BE2C (cell line): Measurements from ENCODE around the gene MYL6. TPM values are rescaled to one million over a fixed set of nuclear protein-coding genes. Genes with fewer than 3 reads are reported as not detected.
A peak's percentile ranks its signal among the peaks of the same experiment; 100 is the strongest.
"Not testable (repeated sequence)": the region's sequence is repeated elsewhere in the genome, so short reads cannot be mapped to it uniquely, and the experiment has no call there.

Source experiments
- DNase-seq: peaks from one replicate; pipeline ENCODE4 v3.0.0-alpha.2; 2020
- H3K27me3 ChIP-seq: fragments of 250-450 bp; sonication (Bioruptor Pico); 2 replicates; pipeline ENCODE4 v1.5.1; 2020; ENCODE audit warnings: mild to moderate bottlenecking
- H3K36me3 ChIP-seq: fragments of 250-450 bp; sonication (Bioruptor Pico); 2 replicates; pipeline ENCODE4 v1.5.1; 2020; ENCODE audit warnings: mild to moderate bottlenecking
- H3K4me1 ChIP-seq: fragments of 250-450 bp; sonication (Bioruptor Pico); 2 replicates; pipeline ENCODE4 v1.5.1; 2020
- H3K4me3 ChIP-seq: 2 replicates; pipeline ENCODE4 v1.5.1; 2011; ENCODE audit warnings: low read depth, low read length
- H3K9me3 ChIP-seq: fragments of 250-450 bp; sonication (Bioruptor Pico); 2 replicates; pipeline ENCODE4 v1.5.1; 2020
- polyA plus RNA-seq: library from polyadenylated mRNA; unstranded; fragments of >200 nt; gene quantifications from one replicate; pipeline ENCODE4 v1.2.1, GENCODE V29; 2012; ENCODE audit warnings: low read depth, missing spikeins; ENCODE audit not compliant: insufficient read length, insufficient read depth
- TF ChIP-seq, protein P1 (sequence below): IDR thresholded peaks from 2 replicates; pipeline ENCODE4 v1.5.1; 2012; ENCODE audit warnings: mild to moderate bottlenecking, low read depth, low read length

Gene MYL6
- 1,641 TPM for polyA plus RNA-seq

DNA sequence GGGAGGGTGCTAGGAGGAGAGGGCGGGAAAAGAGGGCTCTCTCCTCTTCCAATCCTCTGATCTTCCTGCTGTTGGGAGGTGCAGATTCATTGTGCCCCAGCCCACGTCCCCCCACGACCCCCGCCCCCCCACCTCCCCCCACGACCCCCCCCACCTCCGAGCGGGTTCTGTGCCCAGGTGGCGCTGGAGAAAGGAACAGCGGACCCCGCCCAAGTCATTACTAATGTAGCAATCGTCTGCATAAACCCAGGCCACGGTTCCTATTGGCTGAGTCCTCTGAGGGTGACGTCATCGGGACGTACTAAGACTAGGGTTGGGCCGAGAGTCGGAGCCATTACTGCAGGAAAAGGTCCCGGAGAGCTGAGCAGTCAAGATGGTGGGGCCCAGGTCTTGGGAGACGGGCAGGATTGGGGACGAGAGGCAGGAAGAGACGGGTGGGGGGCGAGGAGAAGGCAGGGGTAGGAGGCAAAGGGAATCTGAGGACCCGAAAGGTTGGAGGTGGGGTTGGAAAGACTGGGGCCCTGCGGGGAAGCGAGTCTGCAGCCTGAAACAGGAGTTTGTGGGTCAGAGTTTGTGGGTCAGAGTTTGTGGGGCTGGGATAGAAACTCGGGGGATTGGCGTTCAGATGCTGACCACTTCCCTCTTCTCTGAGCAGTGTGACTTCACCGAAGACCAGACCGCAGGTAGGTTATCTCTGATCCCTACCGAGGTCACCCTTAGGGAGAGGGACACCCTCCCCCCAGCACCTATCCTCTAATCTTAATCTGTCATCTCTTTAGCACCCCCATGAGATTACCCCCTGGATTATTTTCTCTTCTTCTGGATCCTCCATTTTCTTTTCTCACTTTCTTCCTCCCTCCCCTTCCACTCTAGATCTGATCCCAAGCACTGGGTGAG lies at the start of gene MYL6:
TSS of gene MYL6 (plus strand) at position 331 of the 897 bp plus-strand sequence. CDS start at position 374, 43 bp downstream.
- Histone ChIP-seq H3K9me3 (no peaks in the 10 kb centered on the region), H3K27me3 (no peaks in the 10 kb centered on the region), H3K36me3 (peaks cover 44% of the 10 kb centered on the region), H3K4me3 (peak within 1 kb of the TSS; percentile 92), H3K4me1 (no peaks in the 10 kb centered on the region; the same call in 1 of the 2 replicates)
- peak; percentile 96 for DNase-seq
- TF ChIP-seq, protein P1, sequence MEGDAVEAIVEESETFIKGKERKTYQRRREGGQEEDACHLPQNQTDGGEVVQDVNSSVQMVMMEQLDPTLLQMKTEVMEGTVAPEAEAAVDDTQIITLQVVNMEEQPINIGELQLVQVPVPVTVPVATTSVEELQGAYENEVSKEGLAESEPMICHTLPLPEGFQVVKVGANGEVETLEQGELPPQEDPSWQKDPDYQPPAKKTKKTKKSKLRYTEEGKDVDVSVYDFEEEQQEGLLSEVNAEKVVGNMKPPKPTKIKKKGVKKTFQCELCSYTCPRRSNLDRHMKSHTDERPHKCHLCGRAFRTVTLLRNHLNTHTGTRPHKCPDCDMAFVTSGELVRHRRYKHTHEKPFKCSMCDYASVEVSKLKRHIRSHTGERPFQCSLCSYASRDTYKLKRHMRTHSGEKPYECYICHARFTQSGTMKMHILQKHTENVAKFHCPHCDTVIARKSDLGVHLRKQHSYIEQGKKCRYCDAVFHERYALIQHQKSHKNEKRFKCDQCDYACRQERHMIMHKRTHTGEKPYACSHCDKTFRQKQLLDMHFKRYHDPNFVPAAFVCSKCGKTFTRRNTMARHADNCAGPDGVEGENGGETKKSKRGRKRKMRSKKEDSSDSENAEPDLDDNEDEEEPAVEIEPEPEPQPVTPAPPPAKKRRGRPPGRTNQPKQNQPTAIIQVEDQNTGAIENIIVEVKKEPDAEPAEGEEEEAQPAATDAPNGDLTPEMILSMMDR = no peak

DNA sequence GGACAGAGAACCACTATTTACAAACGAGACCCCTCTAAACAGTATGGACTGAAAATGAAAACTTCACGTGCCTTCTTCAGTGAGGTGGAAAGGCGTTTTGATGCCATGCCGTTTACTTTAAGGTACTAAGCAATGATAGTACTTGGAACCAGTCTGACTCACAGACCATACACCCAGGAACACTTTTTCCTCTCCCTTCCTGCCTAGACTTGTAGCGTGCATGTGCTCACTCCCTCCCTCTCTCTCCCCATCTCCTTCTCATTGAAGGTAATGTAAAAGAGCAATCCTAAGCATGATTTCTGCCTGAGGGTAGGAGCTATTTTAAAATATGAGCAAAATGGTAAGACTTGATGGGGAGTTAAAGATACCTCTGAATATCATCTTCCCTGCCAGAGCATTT lies 47.6 kb upstream of the MYL6 start:
- no peak for DNase-seq
- Histone ChIP-seq H3K4me1 (peaks cover 5% of the 10 kb centered on the region; the same call in 1 of the 2 replicates), H3K9me3 (no peaks in the 10 kb centered on the region), H3K27me3 (no peaks in the 10 kb centered on the region), H3K36me3 (peaks cover 71% of the 10 kb centered on the region), H3K4me3 (no peak overlapping the region)
- TF ChIP-seq, protein P1 = no peak

DNA sequence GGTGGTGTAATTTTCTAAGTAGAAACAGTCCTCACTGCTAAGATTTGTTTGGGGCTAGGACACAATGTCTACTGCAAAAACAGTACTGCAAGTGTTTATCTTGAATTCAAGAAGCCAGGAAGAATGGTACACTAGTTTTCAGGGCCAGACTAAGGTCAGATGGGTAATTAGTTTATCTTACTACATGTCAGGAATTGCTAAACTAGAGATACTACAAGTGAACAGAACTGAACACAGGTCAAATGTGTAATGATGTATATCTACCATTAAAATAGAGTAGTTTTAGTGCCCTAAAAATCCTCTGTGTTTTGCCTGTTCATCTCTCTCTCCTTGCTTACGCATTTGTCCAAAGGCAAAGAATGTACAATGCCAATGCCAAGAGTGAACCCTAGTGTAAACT lies 44.1 kb upstream of the MYL6 start:
- no peaks in the 10 kb centered on the region for H3K9me3 ChIP-seq
- TF ChIP-seq, protein P1 = no peak
- H3K27me3 ChIP-seq = no peaks in the 10 kb centered on the region
- DNase-seq = no peak
- no peak overlapping the region for H3K4me3 ChIP-seq
- peaks cover 8% of the 10 kb centered on the region for H3K4me1 ChIP-seq
- H3K36me3 ChIP-seq = peaks cover 44% of the 10 kb centered on the region

DNA sequence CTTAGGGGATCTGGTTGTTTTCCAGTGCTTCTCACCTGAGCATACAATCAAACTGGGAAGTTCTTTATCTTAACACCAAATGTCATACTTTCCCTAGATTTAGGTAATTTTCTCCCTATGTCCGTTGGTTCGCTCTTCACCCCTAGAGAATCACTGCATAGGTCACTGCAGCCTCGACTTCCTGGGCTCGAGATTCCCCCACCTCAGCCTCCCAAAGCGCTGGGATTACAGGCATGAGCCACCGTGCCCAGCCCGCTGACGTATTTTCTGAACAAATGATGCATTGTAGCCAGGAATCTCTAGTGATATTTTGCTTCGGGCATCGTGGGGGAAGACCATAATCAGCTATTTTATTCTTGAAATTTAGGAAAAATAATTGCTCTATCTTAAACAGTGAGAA lies 42.8 kb upstream of the MYL6 start:
- Histone ChIP-seq H3K36me3 (peaks cover 31% of the 10 kb centered on the region), H3K27me3 (no peaks in the 10 kb centered on the region), H3K4me3 (peak overlapping the region; percentile 96), H3K4me1 (peaks cover 11% of the 10 kb centered on the region), H3K9me3 (no peaks in the 10 kb centered on the region)
- TF ChIP-seq, protein P1 = no peak
- DNase-seq = no peak

DNA sequence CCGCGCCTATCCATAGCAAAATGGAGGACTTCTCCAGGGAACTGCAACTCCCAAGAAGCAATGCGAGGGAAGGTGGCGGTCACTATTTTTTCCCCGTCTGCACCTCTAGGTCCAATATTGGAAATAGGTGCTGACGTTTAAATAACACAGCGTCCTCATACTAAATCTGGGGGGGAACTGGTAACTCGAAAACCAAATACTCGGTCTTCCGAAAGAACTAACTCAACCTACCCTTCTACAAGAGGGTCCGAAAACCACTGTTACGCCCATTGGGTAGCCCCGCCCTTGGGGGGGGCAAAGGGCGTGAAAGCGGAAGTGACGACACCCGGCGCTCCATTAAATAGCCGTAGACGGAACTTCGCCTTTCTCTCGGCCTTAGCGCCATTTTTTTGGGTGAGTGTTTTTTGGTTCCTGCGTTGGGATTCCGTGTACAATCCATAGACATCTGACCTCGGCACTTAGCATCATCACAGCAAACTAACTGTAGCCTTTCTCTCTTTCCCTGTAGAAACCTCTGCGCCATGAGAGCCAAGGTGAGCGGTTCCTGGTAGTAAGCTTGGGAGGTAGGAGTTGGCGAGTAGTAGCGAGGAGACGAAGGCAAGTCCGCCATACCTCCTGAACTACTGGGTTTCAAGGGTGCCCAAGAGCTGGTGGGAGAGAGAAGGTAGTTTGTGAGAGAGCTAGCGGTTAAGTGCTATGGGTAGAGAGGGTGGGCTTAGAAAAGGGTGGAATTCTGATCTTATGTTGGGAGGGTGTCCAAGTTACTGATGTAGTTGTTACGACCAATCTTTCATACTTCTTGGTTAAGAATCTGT lies 41.7 kb upstream of the MYL6 start, which contains the start of gene RPL41:
TSS of gene RPL41 (plus strand) at position 367 of the 815 bp plus-strand sequence.
- Histone ChIP-seq H3K36me3 (peaks cover 21% of the 10 kb centered on the region), H3K4me1 (peaks cover 11% of the 10 kb centered on the region), H3K27me3 (no peaks in the 10 kb centered on the region), H3K9me3 (no peaks in the 10 kb centered on the region), H3K4me3 (peak within 1 kb of the TSS; percentile 96)
- peak; percentile 93 for DNase-seq
- TF ChIP-seq, protein P1 = no peak

DNA sequence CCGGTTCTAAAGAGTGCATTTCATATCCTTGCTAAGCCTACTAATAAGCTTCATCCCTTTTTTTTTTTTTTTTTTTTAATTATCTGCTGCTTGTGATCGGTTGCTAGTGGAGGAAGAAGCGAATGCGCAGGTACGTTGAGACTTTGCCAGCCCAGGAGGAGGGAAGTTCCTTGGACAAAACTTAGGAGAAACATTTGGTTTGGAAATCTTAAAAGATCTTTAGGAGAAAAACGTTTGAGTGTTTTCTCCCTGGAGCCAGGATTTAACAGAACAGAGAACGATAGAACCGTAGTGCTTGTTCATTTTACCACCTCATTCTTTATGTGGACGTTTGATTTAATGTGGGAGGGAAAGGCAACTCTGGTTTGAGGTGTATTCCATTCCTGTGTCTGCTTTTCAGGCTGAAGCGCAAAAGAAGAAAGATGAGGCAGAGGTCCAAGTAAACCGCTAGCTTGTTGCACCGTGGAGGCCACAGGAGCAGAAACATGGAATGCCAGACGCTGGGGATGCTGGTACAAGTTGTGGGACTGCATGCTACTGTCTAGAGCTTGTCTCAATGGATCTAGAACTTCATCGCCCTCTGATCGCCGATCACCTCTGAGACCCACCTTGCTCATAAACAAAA lies 41.0 kb upstream of the MYL6 start:
- peaks cover 11% of the 10 kb centered on the region for H3K4me1 ChIP-seq
- peak overlapping the region; percentile 96 for H3K4me3 ChIP-seq
- peaks cover 15% of the 10 kb centered on the region for H3K36me3 ChIP-seq
- not testable (repeated sequence) for H3K27me3 ChIP-seq, DNase-seq, H3K9me3 ChIP-seq
